GM12892 (cell line): ENCODE measurements around the gene OR1M1.

Source experiments
- POLR2A ChIP-seq: IDR thresholded peaks from 2 replicates; pipeline ENCODE4 v1.6.1; 2011; ENCODE audit warnings: low read depth, low read length, control low read depth
- TAF1 ChIP-seq: IDR thresholded peaks from 2 replicates; pipeline ENCODE4 v1.6.1; 2011; ENCODE audit warnings: low read depth, mild to moderate bottlenecking, control low read depth, low read length, borderline replicate concordance

DNA sequence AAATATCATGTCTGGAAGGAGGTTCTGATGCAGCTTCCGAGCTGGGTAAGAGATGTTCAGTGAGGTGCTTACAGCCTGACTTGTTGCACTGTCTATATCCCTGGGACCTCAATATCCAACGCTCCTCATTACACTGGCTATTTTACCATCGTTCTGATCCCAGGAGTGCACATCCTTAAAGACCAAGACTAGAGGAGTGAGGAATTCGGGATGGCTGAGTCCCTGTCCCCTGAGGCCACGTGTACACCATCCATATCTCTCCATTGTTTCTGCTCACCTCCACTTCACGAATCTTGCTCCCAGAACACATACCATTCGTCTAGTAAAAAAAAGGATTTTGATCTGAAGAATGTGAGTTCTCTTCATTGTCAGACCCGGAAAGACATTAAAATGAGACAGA, 20.5 kb downstream of the OR1M1 start, which contains the start of gene OR7G2:
- TF ChIP-seq POLR2A: no peak
- TF ChIP-seq TAF1: no peak
